ENCODE results near the gene PNMT. TPM values are rescaled to one million over a fixed set of nuclear protein-coding genes. Genes with fewer than 3 reads are reported as not detected.
A peak's percentile ranks its signal among the peaks of the same experiment; 100 is the strongest.

PNMT gene
- total RNA-seq, 1 donor from 2014 or later, result 2.4 TPM

GRCh38 chr17:39653662-39654331 lies 14.5 kb upstream of the PNMT start:
- DNase-seq, result peak; percentile 57

- no peak for DNase-seq
Observed at GRCh38 chr17:39655105-39655504, 13.1 kb upstream of the PNMT start.

- no peak for DNase-seq
Observed at GRCh38 chr17:39658346-39658745, 9.9 kb upstream of the PNMT start.

- DNase-seq, result no peak
Observed at GRCh38 chr17:39658760-39659159, 9.5 kb upstream of the PNMT start.

- DNase-seq, result no peak
Observed at GRCh38 chr17:39659279-39660010, 8.8 kb upstream of the PNMT start.

- DNase-seq, result no peak
Observed at GRCh38 chr17:39660011-39660360, 8.3 kb upstream of the PNMT start.

- DNase-seq, result peak; percentile 77
Observed at GRCh38 chr17:39660397-39661385, 7.6 kb upstream of the PNMT start.

- no peak for DNase-seq
Observed at GRCh38 chr17:39661744-39662541, 6.3 kb upstream of the PNMT start.

- DNase-seq, result no peak
Observed at GRCh38 chr17:39662551-39663339, 5.5 kb upstream of the PNMT start.

GRCh38 chr17:39663340-39663687 lies 4.9 kb upstream of the PNMT start:
- no peak for DNase-seq

- DNase-seq, result no peak
Observed at GRCh38 chr17:39663688-39664580, 4.3 kb upstream of the PNMT start.

- peak; percentile 69 for DNase-seq
Observed at GRCh38 chr17:39664581-39665561, 3.4 kb upstream of the PNMT start, which contains the start of gene TCAP. TSS of gene TCAP (plus strand) at chr17:39665349. CDS start at chr17:39665360, 11 bp downstream.

GRCh38 chr17:39665642-39666224 lies 2.5 kb upstream of the PNMT start:
- DNase-seq, result peak; percentile 59

GRCh38 chr17:39666231-39666600 lies 2.0 kb upstream of the PNMT start:
- no peak for DNase-seq

GRCh38 chr17:39666601-39667261 lies 1.5 kb upstream of the PNMT start:
- peak; percentile 55 for DNase-seq

- no peak for DNase-seq
Observed at GRCh38 chr17:39667262-39667944, 850 bp upstream of the PNMT start.

Data from tongue (tissue), 2 donors.